ENCODE results near the gene TBC1D16. TPM values are rescaled to one million over a fixed set of nuclear protein-coding genes. Genes with fewer than 3 reads are reported as not detected.

Gene TBC1D16
- total RNA-seq, 1 donor from 2014 or later: 24.7 TPM

GRCh38 chr17:79992649-79993389 lies 42.9 kb downstream of the TBC1D16 start:
- Histone ChIP-seq H3K4me1 (peaks cover 42% of the 10 kb centered on the region), H3K4me3 (no peak overlapping the region), H3K9me3 (no peaks in the 10 kb centered on the region), H3K36me3 (no peaks in the 10 kb centered on the region), H3K27ac (no peak overlapping the region), H3K27me3 (ENCODE audit: low read depth) (no peaks in the 10 kb centered on the region)
- no peak for ATAC-seq
- intact Hi-C loops (cut with DNase I): no loop called here
- DNase-seq: no peak
- TF ChIP-seq CTCF (IDR thresholded peaks at IDR 0.05): no peak

- DNase-seq: no peak
- Histone ChIP-seq H3K27ac (no peak overlapping the region), H3K4me3 (peak overlapping the region; percentile 49), H3K36me3 (no peaks in the 10 kb centered on the region), H3K4me1 (peaks cover 41% of the 10 kb centered on the region), H3K27me3 (ENCODE audit: low read depth) (no peaks in the 10 kb centered on the region), H3K9me3 (no peaks in the 10 kb centered on the region)
- ATAC-seq: peak; percentile 13 to 37
- intact Hi-C loops (cut with DNase I): no loop called here
- TF ChIP-seq CTCF (IDR thresholded peaks at IDR 0.05): peak; percentile 28
These were observed 43.6 kb downstream of the TBC1D16 start for GRCh38 chr17:79991924-79992648.

- Histone ChIP-seq H3K27me3 (ENCODE audit: low read depth) (no peaks in the 10 kb centered on the region), H3K4me3 (peak overlapping the region; percentile 49), H3K36me3 (no peaks in the 10 kb centered on the region), H3K4me1 (peaks cover 44% of the 10 kb centered on the region), H3K9me3 (no peaks in the 10 kb centered on the region), H3K27ac (no peak overlapping the region)
- intact Hi-C loops (cut with DNase I): no loop called here
- DNase-seq: peak; percentile 90
- TF ChIP-seq CTCF (IDR thresholded peaks at IDR 0.05): peak; percentile 65
- peak; percentile 90 to 91 for ATAC-seq
These were observed 44.3 kb downstream of the TBC1D16 start for GRCh38 chr17:79991140-79991923.

GRCh38 chr17:79990704-79991103 lies 45.0 kb downstream of the TBC1D16 start:
- Histone ChIP-seq H3K27ac (no peak overlapping the region), H3K4me1 (peaks cover 46% of the 10 kb centered on the region)

More at GRCh38 chr17:79990704-79991103, 45.0 kb downstream of the TBC1D16 start:
- H3K27me3 ChIP-seq (ENCODE audit: low read depth): no peaks in the 10 kb centered on the region
- intact Hi-C loops (cut with DNase I): no loop called here
- no peak for TF ChIP-seq CTCF (IDR thresholded peaks at IDR 0.05)
- H3K36me3 ChIP-seq: no peaks in the 10 kb centered on the region
- DNase-seq: no peak
- H3K9me3 ChIP-seq: no peaks in the 10 kb centered on the region
- H3K4me3 ChIP-seq: no peak overlapping the region
- no peak for ATAC-seq

Measured in lower lobe of right lung (tissue), 2 donors.